ENCODE data around the gene ARL8A. TPM values are rescaled to one million over a fixed set of nuclear protein-coding genes. Genes with fewer than 3 reads are reported as not detected.

The ARL8A gene
- total and polyA plus RNA-seq, 2 of the 4 experiments (the other 2 are of a cell fraction): 18.1 to 30.7 TPM

- peaks cover 6% of the 10 kb centered on the region; the same call in 1 of the 2 replicates for H3K9me1 ChIP-seq (ENCODE audit: insufficient read depth, low read length)
- peaks cover 4% of the 10 kb centered on the region; the same call in 1 of the 2 replicates for H3K4me1 ChIP-seq (ENCODE audit: control insufficient read depth, insufficient read depth, low read length)
- no peak overlapping the region for H2BK120ac ChIP-seq (ENCODE audit: low read depth, low read length)
- no peak overlapping the region for H2BK15ac ChIP-seq (ENCODE audit: low read depth, low read length)
- no peak overlapping the region for H2AK5ac ChIP-seq (ENCODE audit: low read depth, low read length)
- no peaks in the 10 kb centered on the region for H3K9me3 ChIP-seq (ENCODE audit: control insufficient read depth, insufficient read depth, low read length)
- no peak overlapping the region for H3K18ac ChIP-seq (ENCODE audit: low read depth, low read length)
- H3K36me3 ChIP-seq (ENCODE audit: control insufficient read depth, insufficient read depth, low read length): no peaks in the 10 kb centered on the region
- no peak overlapping the region for H2BK20ac ChIP-seq (ENCODE audit: low read depth, low read length)
- H4K8ac ChIP-seq (ENCODE audit: low read depth in 2 of 2, low read length in 2 of 2): no peak overlapping the region
- no peak overlapping the region for H3K4me3 ChIP-seq (ENCODE audit: insufficient read depth, low read depth, low read length)
- no peak overlapping the region for H3K56ac ChIP-seq (ENCODE audit: extremely low read depth, insufficient read depth, low read length)
- H4K20me1 ChIP-seq (ENCODE audit: insufficient read depth, low read length): no peaks in the 10 kb centered on the region
- no peak overlapping the region for H2BK5ac ChIP-seq (ENCODE audit: low read depth, low read length, poor library complexity, severe bottlenecking)
- dilution Hi-C loops (cut with HindIII; ENCODE audit: low sequenced_read_pairs, unreplicated experiment): no loop called here
- H2AFZ ChIP-seq (replicated peaks; ENCODE audit: low read length, poor library complexity): no peak overlapping the region
- DNase-seq (no peak), ATAC-seq (ENCODE audit: low read depth) (no peak)
- intact Hi-C loops (cut with micrococcal nuclease): no loop called here
- H3K79me1 ChIP-seq (ENCODE audit: low read depth in 1 of 2, low read length in 2 of 2): no peaks in the 10 kb centered on the region
- no peak overlapping the region for H3K4ac ChIP-seq (ENCODE audit: low read depth, low read length)
- no peak overlapping the region for H3K4me2 ChIP-seq (ENCODE audit: low read depth, low read length)
- no peak overlapping the region for H4K91ac ChIP-seq (ENCODE audit: insufficient read depth, low read depth, low read length)
- H3K23ac ChIP-seq (ENCODE audit: low read depth, low read length): no peak overlapping the region
- TF ChIP-seq MAFK (IDR thresholded peaks at IDR 0.05; ENCODE audit: low read depth, low read length): no peak
- TF ChIP-seq ELK1 (IDR thresholded peaks at IDR 0.05; ENCODE audit: borderline replicate concordance, low read depth, low read length): no peak
- no peak for TF ChIP-seq RAD21 (IDR thresholded peaks at IDR 0.05; ENCODE audit: low read length)
- no peak for TF ChIP-seq CEBPB (IDR thresholded peaks at IDR 0.05; ENCODE audit: low read depth, low read length)
- no peak for TF ChIP-seq POLR2A (IDR thresholded peaks at IDR 0.05; ENCODE audit: low read depth, low read length)
- TF ChIP-seq SMC3 (IDR thresholded peaks at IDR 0.05; ENCODE audit: low read depth, low read length): no peak
- no peak for TF ChIP-seq MXI1 (IDR thresholded peaks at IDR 0.05; ENCODE audit: borderline replicate concordance, low read depth, low read length)
- TF ChIP-seq RCOR1 (IDR thresholded peaks at IDR 0.05; ENCODE audit: insufficient replicate concordance, low read length): no peak
- no peak for TF ChIP-seq MAZ (IDR thresholded peaks at IDR 0.05; ENCODE audit: borderline replicate concordance, low read depth, low read length)
- no peak for TF ChIP-seq FOS (IDR thresholded peaks at IDR 0.05; ENCODE audit: low read depth, low read length)
- TF ChIP-seq CHD1 (IDR thresholded peaks at IDR 0.05; ENCODE audit: low read depth, low read length): no peak
- TF ChIP-seq RFX5 (IDR thresholded peaks at IDR 0.05; ENCODE audit: low read depth, low read length): no peak
- TF ChIP-seq, protein P1, sequence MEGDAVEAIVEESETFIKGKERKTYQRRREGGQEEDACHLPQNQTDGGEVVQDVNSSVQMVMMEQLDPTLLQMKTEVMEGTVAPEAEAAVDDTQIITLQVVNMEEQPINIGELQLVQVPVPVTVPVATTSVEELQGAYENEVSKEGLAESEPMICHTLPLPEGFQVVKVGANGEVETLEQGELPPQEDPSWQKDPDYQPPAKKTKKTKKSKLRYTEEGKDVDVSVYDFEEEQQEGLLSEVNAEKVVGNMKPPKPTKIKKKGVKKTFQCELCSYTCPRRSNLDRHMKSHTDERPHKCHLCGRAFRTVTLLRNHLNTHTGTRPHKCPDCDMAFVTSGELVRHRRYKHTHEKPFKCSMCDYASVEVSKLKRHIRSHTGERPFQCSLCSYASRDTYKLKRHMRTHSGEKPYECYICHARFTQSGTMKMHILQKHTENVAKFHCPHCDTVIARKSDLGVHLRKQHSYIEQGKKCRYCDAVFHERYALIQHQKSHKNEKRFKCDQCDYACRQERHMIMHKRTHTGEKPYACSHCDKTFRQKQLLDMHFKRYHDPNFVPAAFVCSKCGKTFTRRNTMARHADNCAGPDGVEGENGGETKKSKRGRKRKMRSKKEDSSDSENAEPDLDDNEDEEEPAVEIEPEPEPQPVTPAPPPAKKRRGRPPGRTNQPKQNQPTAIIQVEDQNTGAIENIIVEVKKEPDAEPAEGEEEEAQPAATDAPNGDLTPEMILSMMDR (conservative IDR thresholded peaks at IDR 0.05; ENCODE audit: low read depth, low read length): no peak
- TF ChIP-seq BHLHE40 (IDR thresholded peaks at IDR 0.05; ENCODE audit: low read depth, low read length): no peak
- no peak overlapping the region for H4K5ac ChIP-seq (ENCODE audit: low read depth, low read length)
- in situ Hi-C loops (cut with MboI; ENCODE audit: low sequenced_read_pairs): no loop called here
- no peak overlapping the region for H3K27ac ChIP-seq (ENCODE audit: insufficient read depth, low read length)
- WGBS, 2 experiments (ENCODE audit: extremely low coverage in 2 of 2, insufficient read length in 1 of 2): 50% methylated on average over 3 of the region's 4 CpGs; no CpG with 5 or more reads in 1 of the 2 experiments
- H3K9ac ChIP-seq (ENCODE audit: low read depth, low read length): no peak overlapping the region
- H3K27me3 ChIP-seq (ENCODE audit: control insufficient read depth, insufficient read depth, low read length): no peaks in the 10 kb centered on the region; the same call in 1 of the 2 replicates
- POLR2A ChIA-PET (ENCODE audit: unreplicated experiment): no interaction called here
- no peak overlapping the region for H2AK9ac ChIP-seq (replicated peaks; ENCODE audit: low read depth, low read length, poor library complexity)
- H3K14ac ChIP-seq (replicated peaks; ENCODE audit: low read depth, low read length): no peak overlapping the region
- BruUV-seq (replicated peaks): no TSS peak
- CTCF ChIA-PET: no interaction called here
These were observed 43.4 kb downstream of the ARL8A start for GRCh38 chr1:202101184-202101583.

Data from IMR-90 (cell line).